OCI-LY1 (cell line): ENCODE measurements around the gene ATG4D.
"Not testable (repeated sequence)": the region's sequence is repeated elsewhere in the genome, so short reads cannot be mapped to it uniquely, and the experiment has no call there.

Experiments used
- EZH2 ChIP-seq: fragments of 200-600 bp; sonication (generic), shearing (Covaris generic); IDR thresholded peaks from 2 replicates; pipeline ENCODE4 v1.8.0; 2017; ENCODE audit warnings: borderline replicate concordance, mixed run types, mild to moderate bottlenecking, antibody characterized with exemption, low read length, moderate library complexity, mixed read lengths
- TF ChIP-seq, protein P1 (sequence below): fragments of 200-600 bp; sonication (generic), shearing (Covaris generic); IDR thresholded peaks from 2 replicates; pipeline ENCODE4 v1.5.1; 2017; ENCODE audit warnings: mild to moderate bottlenecking, antibody characterized with exemption, low read length, moderate library complexity, mixed read lengths

DNA sequence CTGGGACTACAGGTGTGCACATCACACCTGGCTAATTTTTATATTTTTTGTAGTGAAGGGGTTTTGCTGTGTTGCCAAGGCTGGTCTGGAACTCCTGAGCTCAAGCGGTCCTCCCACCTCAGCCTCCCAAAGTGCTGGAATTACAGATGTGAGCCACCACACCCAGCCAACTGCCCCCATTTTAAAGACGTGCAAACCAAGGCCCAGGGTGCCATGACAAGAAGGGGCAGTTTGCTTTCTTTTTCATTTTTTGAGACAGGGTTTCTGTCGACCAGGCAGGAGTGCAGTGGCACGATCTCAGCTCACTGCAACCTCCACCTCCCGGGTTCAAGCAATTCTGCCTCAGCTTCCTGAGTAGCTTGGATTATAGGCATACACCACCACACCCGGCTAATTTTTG is 30.1 kb downstream of the ATG4D start:
- TF ChIP-seq, protein P1, sequence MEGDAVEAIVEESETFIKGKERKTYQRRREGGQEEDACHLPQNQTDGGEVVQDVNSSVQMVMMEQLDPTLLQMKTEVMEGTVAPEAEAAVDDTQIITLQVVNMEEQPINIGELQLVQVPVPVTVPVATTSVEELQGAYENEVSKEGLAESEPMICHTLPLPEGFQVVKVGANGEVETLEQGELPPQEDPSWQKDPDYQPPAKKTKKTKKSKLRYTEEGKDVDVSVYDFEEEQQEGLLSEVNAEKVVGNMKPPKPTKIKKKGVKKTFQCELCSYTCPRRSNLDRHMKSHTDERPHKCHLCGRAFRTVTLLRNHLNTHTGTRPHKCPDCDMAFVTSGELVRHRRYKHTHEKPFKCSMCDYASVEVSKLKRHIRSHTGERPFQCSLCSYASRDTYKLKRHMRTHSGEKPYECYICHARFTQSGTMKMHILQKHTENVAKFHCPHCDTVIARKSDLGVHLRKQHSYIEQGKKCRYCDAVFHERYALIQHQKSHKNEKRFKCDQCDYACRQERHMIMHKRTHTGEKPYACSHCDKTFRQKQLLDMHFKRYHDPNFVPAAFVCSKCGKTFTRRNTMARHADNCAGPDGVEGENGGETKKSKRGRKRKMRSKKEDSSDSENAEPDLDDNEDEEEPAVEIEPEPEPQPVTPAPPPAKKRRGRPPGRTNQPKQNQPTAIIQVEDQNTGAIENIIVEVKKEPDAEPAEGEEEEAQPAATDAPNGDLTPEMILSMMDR: not testable (repeated sequence)
- not testable (repeated sequence) for TF ChIP-seq EZH2
